GM18858 (cell line): ENCODE measurements around the gene CLSTN3.

Experiments
- ATAC-seq: cut with Tn5 transposase; IDR thresholded peaks from one replicate; pipeline ENCODE4 v1.9.1; 2021; ENCODE audit not compliant: unreplicated experiment

CLSTN3 gene

GRCh38 chr12:7188562-7189397 is 58.6 kb downstream of the CLSTN3 start:
- ATAC-seq, result peak; percentile 14

DNA sequence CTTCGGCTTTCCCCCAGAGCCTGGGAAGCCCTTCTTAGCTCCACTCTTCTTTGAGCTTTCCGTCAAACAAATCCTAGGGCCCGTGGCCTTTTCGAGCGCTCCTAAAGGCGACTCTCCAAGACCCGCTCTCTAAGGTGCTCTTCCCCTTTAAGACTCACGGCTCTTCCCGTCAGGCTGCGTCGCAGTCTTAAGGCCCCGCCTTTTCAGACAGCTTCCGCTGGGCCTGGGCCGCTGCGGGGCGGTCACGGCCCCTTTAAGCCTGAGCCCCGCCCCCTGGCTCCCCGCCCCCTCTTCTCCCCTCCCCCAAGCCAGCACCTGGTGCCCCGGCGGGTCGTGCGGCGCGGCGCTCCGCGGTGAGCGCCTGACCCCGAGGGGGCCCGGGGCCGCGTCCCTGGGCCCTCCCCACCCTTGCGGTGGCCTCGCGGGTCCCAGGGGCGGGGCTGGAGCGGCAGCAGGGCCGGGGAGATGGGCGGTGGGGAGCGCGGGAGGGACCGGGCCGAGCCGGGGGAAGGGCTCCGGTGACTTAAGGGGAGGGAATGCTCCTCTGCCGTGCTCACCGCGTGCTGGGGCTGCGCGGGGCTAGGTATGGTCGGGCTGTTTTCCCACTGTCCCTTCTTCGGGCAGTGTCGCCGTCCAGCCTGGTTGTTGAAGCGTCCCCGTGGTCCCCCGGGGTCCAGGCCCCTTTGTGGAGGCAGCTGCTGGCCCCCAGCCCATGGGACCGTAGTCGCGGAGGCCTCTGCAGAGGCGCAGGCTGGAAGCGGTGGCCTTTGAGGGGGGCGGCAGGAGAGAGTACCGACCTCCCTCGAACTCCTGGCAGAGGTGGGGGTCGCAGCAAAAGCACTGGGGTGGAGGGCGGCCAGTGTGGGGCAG is 59.5 kb downstream of the CLSTN3 start, which contains the start of gene PEX5:
TSS of gene PEX5 (plus strand) at position 289 of the 870 bp plus-strand sequence. CDS start 692 bp downstream, outside the sequence.
- peak; percentile 85 for ATAC-seq

GRCh38 chr12:7190268-7191055 is 60.3 kb downstream of the CLSTN3 start:
- no peak for ATAC-seq

DNA sequence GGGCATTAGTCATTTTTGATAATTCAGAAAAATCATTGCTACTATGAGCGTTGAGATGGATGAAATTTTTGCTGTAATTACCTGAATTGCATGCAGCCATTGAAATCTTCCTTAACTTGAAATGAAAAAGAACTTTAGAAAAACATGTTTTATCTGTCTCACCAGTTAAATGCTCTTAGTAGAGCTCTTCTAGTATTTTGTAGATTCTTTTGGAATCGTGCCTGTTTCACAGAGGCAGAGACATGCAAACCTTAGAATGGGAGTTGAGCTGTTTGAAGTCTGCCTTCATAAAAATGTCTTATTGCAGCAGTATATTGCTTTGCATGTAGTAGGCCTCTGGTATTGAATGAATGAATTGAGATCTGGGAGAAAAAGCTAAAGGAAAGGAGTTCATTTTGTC is 63.5 kb downstream of the CLSTN3 start:
- ATAC-seq, result no peak

- ATAC-seq, result no peak
Observed at GRCh38 chr12:7197841-7198240, 67.7 kb downstream of the CLSTN3 start.

DNA sequence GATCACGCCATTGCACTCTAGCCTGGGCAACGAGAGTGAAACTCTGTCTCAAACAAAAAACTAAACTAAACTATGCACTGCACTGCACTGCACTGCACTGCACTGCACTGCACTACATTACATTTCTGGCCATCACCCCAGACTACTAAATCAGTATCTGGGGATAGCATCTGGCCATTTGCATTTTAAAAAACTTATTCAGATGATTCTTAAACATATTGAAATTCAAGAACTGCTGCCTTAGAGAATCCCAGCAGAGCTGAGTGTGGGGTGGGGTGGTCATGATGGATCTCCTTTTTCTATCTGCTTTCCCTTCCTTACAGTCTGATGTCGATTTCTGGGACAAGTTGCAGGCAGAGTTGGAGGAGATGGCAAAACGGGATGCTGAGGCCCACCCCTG is 72.9 kb downstream of the CLSTN3 start:
- ATAC-seq, result no peak

GRCh38 chr12:7205091-7205490 is 74.9 kb downstream of the CLSTN3 start:
- no peak for ATAC-seq

DNA sequence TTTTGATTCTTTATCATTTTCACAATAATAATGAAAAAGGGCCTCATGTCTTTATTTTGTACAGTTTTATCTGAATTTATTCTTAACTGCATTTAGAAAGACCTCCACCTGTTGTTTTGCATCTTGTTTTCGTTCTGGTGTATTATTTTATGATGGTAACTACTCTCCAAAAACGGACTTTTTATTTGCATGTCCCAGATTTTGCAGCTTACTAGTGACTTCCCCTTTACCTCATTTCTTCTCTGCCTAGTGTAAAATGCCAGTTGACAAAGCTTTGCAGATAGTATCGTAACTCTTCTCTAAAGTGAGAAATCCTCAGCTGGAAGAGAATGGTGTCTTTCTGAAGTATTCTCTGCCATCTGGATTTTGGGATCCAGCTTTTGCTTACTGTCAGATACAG is 76.5 kb downstream of the CLSTN3 start:
- no peak for ATAC-seq

- no peak for ATAC-seq
Observed at GRCh38 chr12:7207866-7208625, 77.9 kb downstream of the CLSTN3 start.
